ENCODE measurements around the gene ANKS3.
A peak's percentile ranks its signal among the peaks of the same experiment; 100 is the strongest.

The ANKS3 gene

GRCh38 chr16:4682616-4683254 is 51.3 kb downstream of the ANKS3 start:
- peak; percentile 59 for DNase-seq

GRCh38 chr16:4682084-4682591 is 51.9 kb downstream of the ANKS3 start:
- DNase-seq = no peak

- DNase-seq = no peak
These were observed 52.5 kb downstream of the ANKS3 start for GRCh38 chr16:4681471-4682083.

- DNase-seq = no peak
These were observed 53.2 kb downstream of the ANKS3 start for GRCh38 chr16:4680673-4681470.

GRCh38 chr16:4679850-4680636 is 54.0 kb downstream of the ANKS3 start:
- DNase-seq = no peak

GRCh38 chr16:4679156-4679849 is 54.8 kb downstream of the ANKS3 start:
- DNase-seq = no peak

- no peak for DNase-seq
These were observed 55.5 kb downstream of the ANKS3 start for GRCh38 chr16:4678596-4678995.

GRCh38 chr16:4677994-4678393 is 56.1 kb downstream of the ANKS3 start:
- DNase-seq = no peak

- DNase-seq = no peak
These were observed 56.7 kb downstream of the ANKS3 start for GRCh38 chr16:4677390-4677789.

GRCh38 chr16:4676831-4677230 is 57.2 kb downstream of the ANKS3 start:
- DNase-seq = no peak

GRCh38 chr16:4675864-4676786 is 57.9 kb downstream of the ANKS3 start:
- no peak for DNase-seq

- DNase-seq = no peak
These were observed 59.0 kb downstream of the ANKS3 start for GRCh38 chr16:4674926-4675530.

- DNase-seq = no peak
These were observed 60.6 kb downstream of the ANKS3 start for GRCh38 chr16:4673387-4674046.

GRCh38 chr16:4668313-4668960 is 65.6 kb downstream of the ANKS3 start:
- DNase-seq = no peak

GRCh38 chr16:4667203-4667963 is 66.7 kb downstream of the ANKS3 start:
- DNase-seq = no peak

GRCh38 chr16:4666537-4667202 is 67.4 kb downstream of the ANKS3 start:
- DNase-seq = no peak

- DNase-seq = no peak
These were observed 69.3 kb downstream of the ANKS3 start for GRCh38 chr16:4664538-4665418.

All from 8988T (cell line).